Cardiac fibroblast (primary cell): Measurements from ENCODE around the gene RBM39.

ENCODE experiments used
- DNase-seq, 2 donors: peaks; one replicate each; pipeline versions ENCODE4 v3.0.0 to v3.0.0-alpha.2; 2010; ENCODE audit warnings: low read depth in 2 of 2
- H3K4me3 ChIP-seq, 2 donors: replicated peaks in 1 of 2; 1 replicate in 1 of 2; 2 replicates in 1 of 2; pipeline ENCODE4 v1.5.1; 2011; ENCODE audit warnings: low read depth in 2 of 2, low read length in 2 of 2, mild to moderate bottlenecking in 2 of 2, moderate library complexity in 1 of 2
- CTCF ChIP-seq: IDR thresholded peaks from one replicate; pipeline ENCODE4 v1.5.1; 2011; ENCODE audit warnings: low read depth, mild to moderate bottlenecking, low read length, inconsistent platforms

RBM39 gene

GRCh38 chr20:35735826-35736470 is 6.1 kb downstream of the RBM39 start:
- no peak overlapping the region for H3K4me3 ChIP-seq
- DNase-seq = peak in 1 of 2 donors; percentile 40
- TF ChIP-seq CTCF = no peak

GRCh38 chr20:35734777-35735649 is 7.0 kb downstream of the RBM39 start:
- H3K4me3 ChIP-seq = no peak overlapping the region
- DNase-seq = no peak
- no peak for TF ChIP-seq CTCF

DNA sequence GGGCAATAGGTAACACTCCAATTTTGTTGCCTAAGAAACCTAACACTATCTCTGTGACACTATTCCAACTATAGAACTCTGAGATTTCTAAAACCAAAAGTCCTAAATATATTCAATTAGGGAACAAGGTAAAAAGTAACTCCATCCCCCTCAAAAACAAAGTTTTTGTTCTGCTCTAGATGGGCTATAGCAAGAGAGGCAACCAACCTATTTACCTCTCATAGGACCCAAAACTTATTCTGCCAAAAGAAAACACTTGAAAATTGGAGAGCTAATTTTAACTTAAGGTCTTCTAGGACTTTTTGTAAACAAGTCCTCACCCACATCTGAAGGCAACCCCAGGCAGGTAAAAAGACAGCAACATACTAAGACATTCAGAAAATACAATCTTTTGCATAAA is 7.7 kb downstream of the RBM39 start:
- TF ChIP-seq CTCF = no peak
- DNase-seq = no peak
- H3K4me3 ChIP-seq = no peak overlapping the region

- no peak for TF ChIP-seq CTCF
- H3K4me3 ChIP-seq = no peak overlapping the region
- DNase-seq = peak in 1 of 2 donors; percentile 5
Measured at GRCh38 chr20:35732644-35732982, 9.4 kb downstream of the RBM39 start.

GRCh38 chr20:35731862-35732643 is 10.0 kb downstream of the RBM39 start:
- no peak for TF ChIP-seq CTCF
- DNase-seq = peak in 1 of 2 donors; percentile 9

DNA sequence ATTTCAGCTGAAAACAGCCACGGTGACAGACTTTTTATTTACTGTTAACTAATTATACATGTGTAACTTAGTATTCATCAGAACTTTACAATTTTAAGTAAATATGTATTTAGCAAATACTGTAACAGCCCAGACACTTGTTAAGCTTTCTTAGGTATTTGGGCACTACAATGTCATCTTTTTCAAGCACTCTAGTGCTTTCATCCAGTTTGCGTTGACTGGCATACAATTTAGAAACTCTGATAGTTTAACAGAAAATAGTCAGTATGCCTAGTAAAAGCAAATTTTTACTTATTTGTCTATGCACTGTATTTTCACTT is 10.6 kb downstream of the RBM39 start:
- H3K4me3 ChIP-seq = no peak overlapping the region
- DNase-seq = peak in 1 of 2 donors; percentile 2
- no peak for TF ChIP-seq CTCF

More at GRCh38 chr20:35731862-35732643, 10.0 kb downstream of the RBM39 start:
- no peak overlapping the region for H3K4me3 ChIP-seq
